Measurements from ENCODE around the gene RAD9B.
"Not testable (repeated sequence)": the region's sequence is repeated elsewhere in the genome, so short reads cannot be mapped to it uniquely, and the experiment has no call there.

The RAD9B gene

DNA sequence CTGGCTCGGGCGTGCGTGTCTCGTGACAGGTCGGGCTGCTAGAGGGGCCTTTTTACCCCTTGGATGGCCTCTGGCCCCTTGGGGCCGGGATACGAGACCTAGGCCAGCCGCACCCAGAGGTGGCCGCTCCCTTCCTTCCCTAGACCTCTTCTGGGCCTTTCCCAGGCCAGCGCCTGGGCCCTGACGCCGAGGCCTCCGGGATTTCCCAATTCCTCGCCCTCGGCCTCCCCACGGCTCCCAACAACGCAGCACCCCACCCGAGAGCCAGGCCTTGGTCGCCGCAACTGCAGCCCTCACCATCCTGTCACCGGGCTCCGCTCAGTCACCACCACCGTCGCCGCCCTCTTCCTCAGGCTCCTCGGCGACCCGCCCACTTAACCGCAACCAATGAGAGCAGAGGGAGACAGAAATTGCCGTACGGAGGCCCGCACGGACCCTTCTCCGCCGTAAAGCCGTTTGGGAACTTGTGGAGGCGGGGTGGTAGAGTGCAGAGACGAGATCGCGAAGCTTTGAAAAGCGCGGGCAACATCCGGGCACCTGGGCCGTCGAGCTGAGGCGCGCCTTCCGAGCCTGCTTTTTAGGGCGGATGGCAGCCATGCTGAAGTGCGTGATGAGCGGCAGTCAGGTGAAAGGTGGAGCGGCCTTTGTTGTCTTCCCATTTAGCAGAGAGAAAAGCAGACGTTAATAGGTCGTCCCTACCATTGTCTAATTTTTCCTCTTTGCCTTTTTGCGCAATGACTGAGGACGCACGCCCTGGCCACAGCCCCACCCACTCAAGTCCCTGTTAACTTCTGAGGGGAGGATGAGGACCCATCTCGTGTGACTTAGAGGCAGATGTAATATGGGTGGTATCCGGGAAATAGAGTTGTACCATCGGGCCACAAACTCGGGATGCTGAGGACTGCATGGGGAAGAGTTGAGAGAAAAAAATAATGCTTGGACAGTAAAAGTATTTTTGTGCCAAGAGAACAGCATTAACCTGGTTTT, at the start of gene RAD9B, which contains the start of gene VPS29:
Gene RAD9B (plus strand): TSS at position 580 of the 987 bp plus-strand sequence. CDS start 7 bp downstream, at position 587.
Gene VPS29 (minus strand): TSS at position 360 of the 987 bp plus-strand sequence. CDS start 60 bp downstream, at position 300.
- peak; percentile 100 for DNase-seq

DNA sequence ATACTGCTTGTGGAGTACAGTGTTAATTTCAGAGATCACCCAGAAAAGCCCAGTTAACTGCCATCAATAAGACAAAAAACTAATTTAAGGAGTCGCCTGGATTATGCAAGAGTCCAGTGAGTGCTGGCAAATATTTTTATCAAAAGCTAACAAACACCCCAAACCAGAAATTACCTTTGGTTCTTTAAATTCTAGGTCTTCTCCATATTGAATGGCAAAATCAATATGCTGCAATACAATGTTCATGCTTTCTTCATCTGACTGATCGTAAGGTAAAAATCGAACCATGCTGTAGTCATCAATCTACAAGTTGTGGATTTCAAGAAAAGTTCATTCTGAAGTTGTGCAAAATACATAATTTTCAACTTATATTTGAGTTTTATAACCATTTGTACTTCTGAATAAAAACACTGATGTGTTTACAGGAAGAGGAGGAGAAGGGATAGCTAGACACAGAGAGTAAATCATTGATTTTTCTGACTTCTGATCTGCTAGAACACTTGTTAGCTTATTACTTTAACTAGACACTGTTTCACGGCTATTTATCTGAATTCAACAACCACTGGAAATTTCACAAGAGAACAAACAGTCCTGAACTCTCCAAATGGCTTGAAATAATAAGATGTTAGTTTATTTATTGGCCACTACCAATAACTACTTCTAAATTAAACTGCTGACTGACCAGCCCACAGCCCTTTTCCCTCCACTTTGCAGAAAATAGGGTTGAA, 48.4 kb upstream of the RAD9B start:
- DNase-seq: no peak

DNA sequence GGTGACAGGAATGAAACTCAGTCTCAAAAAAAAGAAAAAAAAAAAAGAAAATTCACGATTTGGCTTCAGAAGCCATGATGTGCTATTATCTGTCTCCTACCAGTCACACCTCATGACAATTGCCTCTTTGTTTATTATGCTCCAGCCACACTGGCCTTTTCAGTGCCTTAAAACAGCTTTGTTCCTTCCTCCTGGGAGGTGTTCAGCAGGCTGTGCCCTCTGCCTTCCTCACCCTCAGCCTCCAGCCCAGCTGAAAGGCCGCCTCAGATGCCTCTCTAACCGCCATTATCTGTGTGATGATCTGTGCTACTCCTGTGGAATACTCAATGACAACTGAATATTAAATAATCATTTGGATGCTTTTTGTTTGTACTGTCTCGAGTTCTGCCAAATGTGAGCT, 43.4 kb upstream of the RAD9B start:
- no peak for DNase-seq

DNA sequence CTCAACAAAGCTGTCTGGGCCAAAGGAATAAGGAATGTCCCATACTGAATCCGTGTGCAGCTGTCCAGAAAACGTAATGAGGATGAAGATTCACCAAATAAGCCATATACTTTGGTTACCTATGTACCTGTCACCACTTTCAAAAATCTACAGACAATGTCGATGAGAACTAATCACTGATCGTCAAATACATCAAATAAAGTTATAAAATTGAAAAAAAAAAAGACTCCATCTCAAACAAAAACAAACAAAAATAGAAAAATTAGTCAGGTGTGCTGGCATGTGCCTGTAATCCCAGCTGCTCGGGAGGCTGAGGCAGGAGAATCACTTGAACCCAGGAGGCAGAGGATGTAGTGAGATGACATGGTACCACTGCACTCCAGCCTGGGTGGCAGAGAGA, 40.9 kb upstream of the RAD9B start:
- DNase-seq: not testable (repeated sequence)

DNA sequence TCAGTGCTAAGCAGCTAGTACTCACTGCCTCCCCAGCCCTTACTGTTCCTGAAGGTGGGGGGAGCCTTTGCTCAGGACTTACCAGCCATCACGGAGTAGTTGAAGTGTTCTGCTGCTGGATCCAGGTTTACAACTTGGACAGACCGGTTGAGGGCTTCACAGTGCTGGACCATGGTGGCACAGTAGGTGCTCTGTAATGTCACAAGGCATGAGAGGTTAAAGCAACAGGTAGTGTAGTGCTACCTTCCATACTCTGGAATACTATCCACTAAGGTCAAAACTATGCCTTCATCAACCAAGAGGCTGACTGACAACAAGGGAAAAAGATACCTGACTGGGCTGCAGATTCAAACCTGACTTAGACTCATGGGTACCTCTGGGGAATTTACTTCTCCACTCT, 37.1 kb upstream of the RAD9B start:
- no peak for DNase-seq

DNA sequence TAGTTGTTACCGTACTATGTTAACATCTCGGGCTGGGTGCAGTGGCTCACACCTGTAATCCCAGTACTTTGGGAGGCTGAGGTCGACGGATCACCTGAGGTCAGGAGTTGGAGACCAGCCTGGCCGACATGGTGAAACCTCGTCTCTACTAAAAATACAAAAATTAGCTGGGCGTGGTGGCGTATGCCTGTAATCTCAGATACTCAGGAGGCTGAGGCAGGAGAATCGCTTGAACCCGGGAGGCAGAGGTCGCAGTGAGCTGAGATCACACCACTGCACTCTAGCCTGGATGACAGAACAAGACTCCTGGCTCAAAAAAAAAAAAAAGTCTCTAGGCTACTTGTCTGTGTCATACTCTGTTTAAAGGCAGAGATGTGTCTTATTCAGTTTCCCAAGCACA, 36.4 kb upstream of the RAD9B start:
- DNase-seq: not testable (repeated sequence)

DNA sequence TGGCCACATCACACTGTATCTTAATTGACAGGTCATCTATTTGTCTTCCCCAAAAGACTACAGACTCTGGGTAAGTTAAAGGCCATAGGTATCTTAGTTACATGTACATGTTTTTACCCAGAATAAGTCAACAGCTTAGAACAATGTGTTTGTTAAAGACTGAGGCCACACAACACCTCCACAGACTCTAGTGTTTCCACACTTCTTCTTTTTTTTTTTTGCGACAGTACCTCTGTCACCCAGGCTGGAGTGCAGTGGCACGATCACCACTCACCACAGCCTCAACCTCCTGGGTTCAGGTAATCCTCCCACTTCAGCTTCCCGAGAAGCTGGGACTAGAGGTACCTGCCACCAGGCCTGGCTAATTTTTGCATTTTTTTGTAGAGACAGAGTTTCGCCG, 35.3 kb upstream of the RAD9B start:
- no peak for DNase-seq

DNA sequence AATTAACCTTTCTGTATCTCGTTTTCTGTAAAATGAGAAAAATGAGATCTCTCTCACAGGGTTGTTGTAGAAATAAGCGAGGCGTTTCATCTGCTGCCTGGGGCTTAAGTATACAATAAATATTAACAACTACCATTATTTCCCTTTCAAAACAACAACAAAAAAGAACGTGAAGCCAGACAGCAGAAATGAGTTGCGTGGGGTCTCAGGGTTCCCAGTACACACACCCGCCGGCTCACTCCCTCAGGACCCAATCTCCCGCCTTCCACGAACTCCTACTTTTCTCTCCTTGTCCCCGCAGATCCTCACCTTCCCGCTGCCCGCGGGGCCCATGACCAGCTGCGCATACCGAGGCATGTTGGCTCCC, 34.3 kb upstream of the RAD9B start:
- DNase-seq: no peak

DNA sequence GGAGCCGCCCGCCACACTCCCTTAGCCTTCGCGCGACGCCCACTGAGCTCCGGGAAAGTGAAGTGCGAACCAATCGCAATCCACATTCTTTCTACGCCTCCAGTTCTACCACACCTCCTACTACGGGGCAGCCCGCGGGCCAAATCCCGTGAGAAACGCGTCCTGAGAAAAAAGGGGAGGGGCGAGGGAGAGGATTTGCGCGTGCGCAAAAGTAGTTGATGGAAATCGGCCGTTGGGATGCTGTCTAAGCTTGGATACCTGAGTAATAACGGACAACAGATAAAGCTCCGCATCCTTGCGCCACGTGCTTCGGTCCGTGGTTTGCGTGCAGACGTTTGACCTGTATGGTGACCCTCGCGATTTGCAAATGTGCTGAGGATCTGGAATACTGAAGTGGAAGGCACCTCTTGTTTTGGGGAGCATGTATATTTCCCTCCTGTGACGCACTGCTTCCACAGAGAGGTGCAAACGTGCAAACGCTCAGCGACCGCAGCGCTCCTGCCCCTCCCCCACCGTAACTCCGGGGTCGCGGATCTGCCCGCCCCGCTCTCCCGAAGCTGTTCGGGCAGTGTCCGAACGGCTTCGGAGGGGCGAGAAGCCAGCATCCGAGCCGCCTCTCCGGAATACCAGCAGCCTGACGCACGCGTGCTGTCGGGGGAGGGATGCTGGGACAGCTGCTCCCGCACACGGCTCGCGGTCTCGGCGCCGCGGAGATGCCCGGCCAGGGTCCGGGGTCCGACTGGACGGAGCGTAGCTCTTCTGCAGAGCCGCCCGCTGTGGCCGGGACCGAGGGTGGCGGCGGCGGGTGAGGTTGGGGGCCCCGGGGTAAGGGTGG, 33.7 kb upstream of the RAD9B start, which contains the start of the genes FAM216A and GPN3:
Gene FAM216A (plus strand): TSS at position 632 of the 835 bp plus-strand sequence. CDS start 31 bp downstream, at position 663.
Gene GPN3 (minus strand): TSS at position 44 of the 835 bp plus-strand sequence. CDS start 54 bp downstream, outside the sequence.
- peak; percentile 99 for DNase-seq

DNA sequence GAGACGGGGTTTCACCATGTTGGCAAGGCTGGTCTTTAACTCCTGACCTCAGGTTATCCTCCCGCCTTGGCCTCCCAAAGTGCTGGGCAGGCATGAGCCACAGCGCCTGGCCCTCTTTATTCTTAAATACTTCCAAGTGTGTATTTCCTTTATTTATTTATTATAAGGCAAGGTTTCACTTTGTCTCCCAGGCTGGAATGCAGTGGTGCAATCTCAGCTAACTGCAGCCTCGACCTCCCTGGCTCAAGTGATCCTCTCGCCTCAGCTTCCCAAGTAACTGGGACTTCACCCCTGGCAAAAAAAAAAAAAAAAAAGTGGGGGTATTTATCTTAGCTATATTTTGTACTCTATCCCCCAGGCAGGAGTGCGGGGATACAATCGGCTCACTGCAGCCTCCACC, 26.7 kb upstream of the RAD9B start:
- DNase-seq: no peak

DNA sequence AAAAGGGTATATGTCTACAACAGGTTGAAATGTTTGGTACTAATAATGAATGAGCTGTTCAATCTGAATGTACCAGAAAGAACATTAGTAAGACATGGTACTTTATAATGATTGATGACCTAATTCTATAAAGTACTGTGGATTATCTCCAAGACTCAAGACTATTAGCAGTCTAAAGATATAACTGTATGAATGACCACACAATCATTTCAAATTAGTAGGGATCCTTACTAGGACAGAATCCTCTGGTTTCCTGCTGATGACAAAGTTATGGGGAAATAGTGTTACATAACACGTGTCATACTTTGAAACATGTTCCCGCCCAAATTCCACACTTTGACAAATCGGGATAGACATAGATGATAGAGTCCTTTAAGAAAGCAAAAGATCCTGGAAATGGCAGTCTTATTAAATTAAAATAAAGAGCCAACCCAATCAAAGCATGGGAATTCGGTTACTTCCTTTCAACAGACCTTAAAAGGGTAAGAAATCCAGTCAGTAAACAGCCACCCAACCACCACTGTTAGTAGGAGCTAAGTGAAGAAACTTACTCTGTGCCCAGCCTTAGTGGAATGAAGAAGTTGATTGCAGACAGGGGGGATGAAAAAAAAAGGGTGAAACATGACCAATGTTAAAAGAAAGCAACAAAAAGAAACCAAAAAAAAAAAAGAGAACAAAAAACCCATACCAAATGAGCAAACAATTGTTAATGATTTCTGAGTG, 3.0 kb upstream of the RAD9B start:
- DNase-seq: peak; percentile 63

DNA sequence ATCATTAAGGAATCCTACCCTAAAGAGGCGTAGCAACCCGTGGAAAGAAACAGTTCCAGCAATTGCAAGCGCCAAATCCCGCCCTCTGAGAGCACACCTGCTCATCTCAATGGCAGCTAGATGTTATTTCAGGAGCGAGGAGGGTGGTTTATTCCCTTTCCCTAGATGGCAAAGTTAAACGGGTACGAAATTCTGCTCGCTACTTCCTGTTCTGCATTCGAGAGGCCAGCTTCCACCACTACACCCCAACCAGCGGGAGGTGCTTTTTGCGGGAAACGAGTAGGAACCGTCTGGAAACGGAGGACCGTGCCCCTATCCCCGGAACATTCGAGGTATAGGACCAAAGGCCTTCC, 756 bp upstream of the RAD9B start:
- peak; percentile 85 for DNase-seq

DNA sequence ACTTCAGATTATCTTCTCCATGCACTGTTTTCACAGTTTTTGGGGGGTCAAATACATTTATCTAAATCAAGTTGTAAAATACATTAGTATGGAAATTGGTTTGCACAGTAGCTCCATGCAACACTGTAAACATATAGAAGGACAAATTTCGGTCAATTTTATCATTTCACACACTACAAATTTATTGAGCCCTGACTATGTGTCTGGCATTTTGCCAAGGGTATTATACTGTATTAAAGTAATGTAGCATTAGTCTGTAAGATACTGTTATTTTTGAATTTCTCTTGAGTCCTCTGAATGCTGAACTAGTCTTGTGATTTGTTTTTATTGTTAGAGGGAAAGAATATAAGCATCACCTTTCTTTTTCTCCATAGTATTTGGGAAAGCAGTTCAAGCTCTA, 1.3 kb downstream of the RAD9B start:
- DNase-seq: peak; percentile 15

DNA sequence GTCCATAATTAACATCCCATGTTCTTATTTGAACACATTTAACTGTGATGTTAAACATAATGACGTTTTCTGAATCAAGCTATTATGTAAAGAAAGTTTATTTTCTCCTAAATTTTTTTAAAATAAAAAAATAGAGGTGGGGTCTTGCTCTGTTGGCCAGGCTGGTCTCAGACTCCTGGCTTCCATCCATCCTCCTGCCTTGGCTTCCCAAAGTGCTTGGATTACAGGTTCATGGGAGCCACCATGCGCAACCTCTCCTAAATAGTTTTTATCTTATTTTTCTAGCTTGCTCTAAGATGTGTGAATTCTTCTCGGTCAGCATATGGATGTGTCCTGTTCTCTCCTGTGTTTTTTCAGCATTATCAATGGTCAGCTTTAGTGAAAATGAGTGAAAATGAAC, 3.2 kb downstream of the RAD9B start:
- no peak for DNase-seq

DNA sequence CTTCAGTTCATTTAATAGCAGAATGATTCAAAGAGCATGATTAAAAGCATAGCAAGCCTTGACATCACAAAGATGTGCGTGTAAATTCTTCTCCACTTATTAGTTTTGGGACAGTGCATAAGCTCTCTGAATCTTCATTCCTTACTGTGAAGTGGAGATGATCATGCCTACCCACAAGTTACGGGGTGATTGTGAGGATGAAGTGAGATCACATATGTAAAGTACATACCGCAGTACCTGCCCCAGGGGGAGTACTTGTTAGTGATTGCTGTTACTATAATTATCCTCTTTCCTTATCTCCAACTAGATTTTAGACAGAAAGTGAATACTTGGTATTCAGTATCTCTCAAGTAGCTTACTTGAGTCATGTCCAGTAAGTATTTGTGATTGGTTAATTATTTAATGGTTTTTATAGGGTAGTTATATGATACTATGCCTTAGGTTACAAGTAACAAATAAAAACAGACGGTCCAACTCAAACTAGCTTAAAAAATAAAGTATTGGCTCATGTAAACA, 6.0 kb downstream of the RAD9B start:
- no peak for DNase-seq

DNA sequence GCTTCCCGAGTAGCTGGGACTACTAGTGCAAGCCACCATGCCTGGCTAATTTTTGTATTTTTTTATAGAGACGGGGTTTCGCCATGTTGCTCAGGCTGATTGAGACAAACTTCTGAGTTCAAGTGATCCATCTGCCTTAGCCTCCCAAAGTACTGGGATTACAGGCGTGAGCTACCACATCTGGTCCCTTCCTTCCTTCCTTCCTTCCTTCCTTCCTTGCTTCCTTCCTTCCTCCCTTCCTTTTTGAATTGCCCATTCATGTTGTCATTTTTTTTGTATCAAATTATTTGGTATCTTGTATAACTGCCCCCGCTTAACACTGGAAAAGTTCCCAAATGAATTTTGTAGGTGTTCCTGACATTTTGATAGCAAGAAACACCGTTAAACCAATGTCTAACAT, 11.7 kb downstream of the RAD9B start:
- DNase-seq: no peak

DNA sequence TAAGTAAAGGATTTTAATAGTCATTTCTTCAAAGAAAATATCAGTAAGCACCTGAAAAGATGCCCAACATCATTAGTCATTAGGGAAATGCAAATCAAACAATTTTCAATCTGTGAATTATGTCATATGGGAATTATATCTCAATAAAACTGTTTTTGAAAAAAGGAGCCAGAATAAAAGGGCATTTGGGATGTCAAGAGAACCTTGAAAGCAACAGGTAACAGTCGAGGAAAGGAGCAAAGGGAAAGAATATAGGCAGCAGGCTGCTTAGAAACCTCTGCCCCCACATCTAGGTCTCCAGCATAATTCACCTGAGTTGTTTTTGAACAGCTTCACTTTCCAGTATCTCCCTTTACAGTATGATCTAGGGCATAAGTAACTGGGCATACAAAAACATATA, 12.2 kb downstream of the RAD9B start:
- no peak for DNase-seq

DNA sequence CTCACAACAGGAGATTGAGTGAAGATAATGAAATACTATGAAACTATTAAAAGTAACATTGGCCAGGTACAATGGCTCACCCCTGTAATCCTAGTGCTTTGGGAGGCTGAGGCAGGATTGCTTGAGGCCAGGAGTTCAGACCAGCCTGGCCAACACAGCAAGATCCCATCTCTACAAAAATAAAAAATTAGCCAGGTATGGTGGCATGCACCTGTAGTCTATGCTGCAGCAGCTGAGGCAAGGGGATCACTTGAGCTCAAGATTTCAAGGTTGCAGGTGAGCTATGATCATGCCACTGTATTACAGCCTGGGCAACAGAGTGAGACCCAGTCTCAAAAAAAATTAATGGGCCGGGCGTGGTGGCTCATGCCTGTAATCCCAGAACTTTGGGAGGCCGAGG, 14.9 kb downstream of the RAD9B start:
- DNase-seq: no peak

DNA sequence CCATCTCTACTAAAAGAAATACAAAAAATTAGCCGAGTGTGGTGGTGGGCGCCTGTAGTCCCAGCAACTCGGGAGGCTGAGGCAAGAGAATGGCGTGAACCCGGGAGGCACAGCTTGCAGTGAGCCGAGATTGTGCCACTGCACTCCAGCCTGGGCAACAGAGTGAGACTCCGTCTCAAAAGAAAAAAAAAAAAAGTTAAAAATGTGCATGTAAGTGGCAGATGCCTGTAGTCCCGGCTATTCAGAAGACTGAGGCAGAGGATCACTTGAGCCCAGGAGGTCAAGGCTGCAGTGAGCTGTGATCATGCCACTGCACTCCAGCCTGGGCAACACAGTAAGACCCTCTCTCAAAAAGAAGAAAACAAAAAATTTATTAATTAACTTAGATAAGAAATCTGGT, 15.9 kb downstream of the RAD9B start:
- DNase-seq: not testable (repeated sequence)

DNA sequence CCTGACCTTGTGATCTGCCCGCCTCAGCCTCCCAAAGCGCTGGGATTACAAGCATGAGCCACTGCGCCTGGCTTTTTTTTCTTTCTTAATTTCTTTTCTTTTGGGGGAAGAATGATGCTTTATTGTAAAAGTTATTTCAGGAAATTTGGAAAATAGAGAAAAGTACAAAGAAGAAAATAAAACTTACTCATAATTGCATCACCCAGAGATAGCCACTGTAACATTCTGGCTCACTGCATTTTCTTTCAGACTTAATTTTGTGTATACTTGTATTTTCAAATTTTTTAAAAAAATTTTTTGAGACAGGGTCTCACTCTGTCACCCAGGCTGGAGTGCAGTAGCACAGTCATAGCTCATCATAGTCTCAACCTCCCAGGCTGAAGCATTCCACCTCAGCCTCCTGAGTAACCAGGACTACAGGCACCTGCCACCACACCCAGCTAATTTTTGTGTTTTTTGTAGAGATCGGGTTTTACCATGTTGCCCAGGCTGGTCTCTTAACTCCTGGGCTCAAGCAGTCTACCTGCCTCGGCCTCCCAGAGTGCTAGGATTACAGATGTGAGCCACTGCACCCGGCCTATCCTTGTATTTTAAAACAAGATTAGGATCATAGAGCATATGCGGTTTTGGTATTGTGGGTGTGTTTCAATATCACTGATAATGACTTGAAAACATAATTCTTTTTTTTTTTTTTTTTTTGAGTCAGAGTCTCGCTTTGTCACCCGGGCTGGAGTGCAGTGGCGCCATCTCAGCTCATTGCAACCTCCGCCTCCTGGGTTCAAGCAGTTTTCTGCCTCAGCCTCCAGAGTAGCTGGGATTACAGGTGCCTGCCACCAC, 19.0 kb downstream of the RAD9B start:
- not testable (repeated sequence) for DNase-seq
